ENCODE measurements around the gene PLD1.
A peak's percentile ranks its signal among the peaks of the same experiment; 100 is the strongest.
"Not testable (repeated sequence)": the region's sequence is repeated elsewhere in the genome, so short reads cannot be mapped to it uniquely, and the experiment has no call there.

The PLD1 gene

GRCh38 chr3:171649911-171650592 is 160.2 kb downstream of the PLD1 start:
- DNase-seq: no peak

- DNase-seq: no peak
Measured at GRCh38 chr3:171649267-171649666, 161.0 kb downstream of the PLD1 start.

- DNase-seq: no peak
Measured at GRCh38 chr3:171648069-171648468, 162.2 kb downstream of the PLD1 start.

GRCh38 chr3:171646357-171647133 is 163.7 kb downstream of the PLD1 start:
- DNase-seq: peak in 1 of 2 experiments; percentile 4

- DNase-seq: no peak
Measured at GRCh38 chr3:171644681-171645080, 165.6 kb downstream of the PLD1 start.

- DNase-seq: no peak
Measured at GRCh38 chr3:171643681-171644080, 166.6 kb downstream of the PLD1 start.

- no peak for DNase-seq
Measured at GRCh38 chr3:171643033-171643432, 167.2 kb downstream of the PLD1 start.

GRCh38 chr3:171640520-171641412 is 169.5 kb downstream of the PLD1 start:
- DNase-seq: no peak

- DNase-seq: no peak
Measured at GRCh38 chr3:171636666-171637065, 173.6 kb downstream of the PLD1 start.

GRCh38 chr3:171632766-171633165 is 177.5 kb downstream of the PLD1 start:
- no peak for DNase-seq

GRCh38 chr3:171626799-171627198 is 183.5 kb downstream of the PLD1 start:
- DNase-seq: not testable (repeated sequence)

GRCh38 chr3:171622126-171622525 is 188.2 kb downstream of the PLD1 start:
- no peak for DNase-seq

- no peak for DNase-seq
Measured at GRCh38 chr3:171620825-171621434, 189.4 kb downstream of the PLD1 start.

- DNase-seq: no peak
Measured at GRCh38 chr3:171616798-171617197, 193.5 kb downstream of the PLD1 start.

GRCh38 chr3:171615686-171616085 is 194.6 kb downstream of the PLD1 start:
- DNase-seq: no peak

GRCh38 chr3:171615281-171615680 is 195.0 kb downstream of the PLD1 start:
- DNase-seq: no peak

- no peak for DNase-seq
Measured at GRCh38 chr3:171614318-171614921, 195.9 kb downstream of the PLD1 start.

GRCh38 chr3:171607452-171607851 is 202.8 kb downstream of the PLD1 start:
- no peak for DNase-seq

GRCh38 chr3:171606151-171606751 is 204.0 kb downstream of the PLD1 start:
- no peak for DNase-seq

GRCh38 chr3:171604370-171604769 is 205.9 kb downstream of the PLD1 start:
- no peak for DNase-seq

GRCh38 chr3:171602072-171602471 is 208.2 kb downstream of the PLD1 start:
- DNase-seq: no peak

GRCh38 chr3:171600030-171600429 is 210.3 kb downstream of the PLD1 start:
- no peak for DNase-seq
